Fibroblast of skin of abdomen (primary cell): ENCODE results near the gene FUT8.

Experiments
- DNase-seq: peaks from one replicate; pipeline ENCODE4 v3.0.0-alpha.2; 2013

Gene FUT8

DNA sequence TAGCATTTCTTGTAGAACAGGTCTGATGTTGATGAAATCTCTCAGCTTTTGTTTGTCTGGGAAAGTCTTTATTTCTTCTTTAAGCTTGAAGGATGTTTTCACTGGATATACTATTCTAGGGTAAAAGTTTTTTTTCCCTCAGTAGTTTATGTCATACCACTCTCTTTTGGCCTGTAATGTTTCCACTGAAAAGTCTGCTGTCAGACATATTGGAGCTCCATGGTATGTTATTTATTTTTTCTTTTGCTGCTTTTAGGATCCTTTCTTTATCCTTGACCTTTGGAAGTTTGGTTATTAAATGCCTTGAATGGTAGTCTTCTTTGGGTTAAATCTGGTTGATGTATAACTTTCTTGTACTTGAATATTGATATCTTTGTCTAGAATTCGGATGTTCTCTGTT is 306.1 kb downstream of the FUT8 start:
- DNase-seq: no peak

DNA sequence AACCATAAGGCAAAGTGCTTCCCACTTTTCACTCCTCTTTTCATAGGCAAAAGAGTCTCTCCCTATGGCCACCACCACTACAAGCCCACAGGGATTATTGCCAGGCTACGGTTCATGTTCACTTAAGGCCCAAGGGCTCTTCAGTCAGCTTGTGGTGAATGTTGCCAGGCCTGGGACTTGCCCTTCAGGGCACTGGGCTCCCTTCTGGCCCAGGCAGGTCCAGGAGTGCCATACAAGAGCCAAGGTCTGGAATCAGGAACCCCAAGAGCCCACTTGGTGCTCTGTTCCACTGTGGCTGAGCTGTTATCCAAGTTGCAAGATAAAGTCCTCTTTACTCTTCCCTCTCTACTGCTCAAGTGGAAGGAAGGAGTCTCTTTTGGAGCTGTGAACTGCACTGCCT is 307.6 kb downstream of the FUT8 start:
- DNase-seq: no peak

DNA sequence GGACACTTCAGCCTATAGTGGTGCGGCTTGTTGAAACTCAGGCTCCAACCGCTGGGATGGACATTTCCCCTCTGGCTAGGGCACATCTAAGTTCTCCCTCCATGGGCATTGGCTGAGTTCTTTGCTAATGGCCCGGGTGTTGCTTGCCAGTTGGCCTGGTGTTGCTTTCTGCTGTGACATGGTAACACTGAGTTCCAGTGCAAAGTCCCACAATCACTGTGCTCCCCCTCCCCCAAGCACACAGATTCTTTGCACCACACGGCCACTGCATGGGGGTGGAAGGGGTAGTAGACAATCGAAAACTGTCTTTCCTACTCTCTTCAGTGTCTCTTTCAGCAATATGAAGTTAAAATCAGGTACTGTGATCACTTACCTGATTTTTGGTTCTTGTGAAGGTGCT is 308.2 kb downstream of the FUT8 start:
- DNase-seq: no peak

DNA sequence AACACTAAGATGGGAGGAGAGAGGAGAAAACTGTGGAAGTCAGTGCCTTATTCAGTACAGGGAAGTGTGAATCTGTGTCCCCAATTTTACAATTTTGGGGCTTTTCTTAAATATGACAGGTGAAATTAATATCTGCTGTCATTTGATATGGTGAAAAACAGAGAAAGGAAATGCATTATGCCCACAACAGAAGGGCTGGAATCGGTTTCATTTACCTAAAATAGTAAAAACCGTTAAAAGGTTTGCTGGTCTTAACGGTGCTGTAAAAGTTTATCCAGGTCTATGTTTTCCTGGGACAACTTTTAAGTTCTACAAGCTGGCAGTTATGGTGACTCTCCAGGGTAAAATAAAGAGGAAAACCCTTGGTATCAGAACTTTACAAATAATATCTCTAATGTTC is 310.8 kb downstream of the FUT8 start:
- no peak for DNase-seq

DNA sequence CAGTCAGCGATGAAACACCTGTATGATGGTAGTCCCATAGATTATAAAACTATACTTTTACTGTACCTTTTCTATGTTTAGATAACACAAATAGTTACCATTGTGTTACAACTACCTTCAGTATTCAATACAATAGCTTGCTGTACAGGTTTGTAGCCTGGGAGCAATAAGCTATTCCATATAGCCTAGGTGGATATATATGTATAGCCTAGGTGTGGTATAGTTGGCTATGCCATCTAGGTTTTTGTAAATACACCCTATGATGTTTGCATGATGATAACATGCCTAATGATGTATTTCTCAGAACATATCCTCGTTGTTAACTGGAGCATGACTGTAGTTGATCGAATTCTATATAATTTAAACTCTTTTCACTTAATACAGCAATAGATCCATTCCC is 316.1 kb downstream of the FUT8 start:
- no peak for DNase-seq

DNA sequence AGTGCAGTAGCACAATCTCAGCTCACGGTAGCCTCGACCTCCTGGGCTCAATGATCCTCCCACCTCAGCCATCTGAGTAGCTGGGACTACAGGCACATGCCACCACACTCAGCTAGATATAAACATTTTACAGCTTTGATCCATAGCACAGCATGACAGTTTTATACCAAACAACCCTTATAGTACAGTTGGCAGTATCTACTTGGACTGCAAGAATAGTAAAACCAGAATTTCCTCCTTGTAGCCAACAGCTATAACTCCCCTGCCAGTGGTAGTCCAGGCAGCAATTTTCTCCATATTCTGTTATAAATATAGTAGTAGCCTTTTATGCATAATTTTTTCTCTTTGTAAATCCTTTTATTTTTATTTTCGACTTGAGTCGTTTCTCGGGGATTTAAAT is 317.0 kb downstream of the FUT8 start:
- DNase-seq: no peak

DNA sequence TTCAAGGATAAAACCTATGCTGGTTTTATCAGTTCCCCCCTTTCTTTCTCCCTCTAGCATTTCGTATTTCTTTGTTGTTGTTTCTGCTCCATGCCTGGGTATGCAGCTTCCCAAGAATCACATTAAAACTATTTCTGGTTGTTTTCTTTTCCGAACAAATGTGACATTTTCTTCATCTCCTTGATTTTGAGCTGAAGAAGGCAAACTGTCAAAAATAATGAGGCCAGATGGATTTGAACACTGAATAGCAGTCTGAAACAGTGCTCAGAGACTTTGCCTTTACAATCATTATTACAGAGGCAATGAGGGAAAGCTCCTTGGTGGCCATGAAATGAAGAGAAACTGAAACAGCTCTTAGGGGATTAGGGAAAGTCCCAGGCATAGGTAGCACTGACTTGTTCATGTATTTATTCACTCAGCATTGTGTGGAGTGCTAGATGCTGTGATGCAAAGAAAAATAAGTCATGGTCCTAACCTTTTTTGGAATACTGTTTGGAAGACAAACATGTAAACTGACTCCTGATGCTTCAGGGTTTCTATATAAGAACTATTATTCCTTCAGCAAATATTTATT is 319.5 kb downstream of the FUT8 start:
- no peak for DNase-seq

DNA sequence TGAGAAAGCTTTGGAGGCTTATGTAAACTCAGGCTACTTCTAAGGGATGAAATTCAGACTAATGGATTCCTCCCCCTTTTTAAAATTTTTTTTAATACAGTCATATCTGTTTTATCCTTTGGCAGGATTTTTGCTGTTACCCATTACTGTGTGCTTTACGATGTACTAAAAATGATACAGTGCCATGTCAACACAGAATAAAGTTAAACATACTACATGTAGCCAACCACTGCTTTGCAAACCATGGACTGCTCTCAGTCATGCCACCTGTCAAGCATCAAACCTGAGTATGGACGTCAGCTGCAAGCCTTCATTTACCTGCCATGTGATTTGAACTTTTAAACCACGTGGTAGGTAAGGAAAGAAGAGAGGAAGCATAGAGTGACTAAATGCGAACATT is 325.8 kb downstream of the FUT8 start:
- no peak for DNase-seq

DNA sequence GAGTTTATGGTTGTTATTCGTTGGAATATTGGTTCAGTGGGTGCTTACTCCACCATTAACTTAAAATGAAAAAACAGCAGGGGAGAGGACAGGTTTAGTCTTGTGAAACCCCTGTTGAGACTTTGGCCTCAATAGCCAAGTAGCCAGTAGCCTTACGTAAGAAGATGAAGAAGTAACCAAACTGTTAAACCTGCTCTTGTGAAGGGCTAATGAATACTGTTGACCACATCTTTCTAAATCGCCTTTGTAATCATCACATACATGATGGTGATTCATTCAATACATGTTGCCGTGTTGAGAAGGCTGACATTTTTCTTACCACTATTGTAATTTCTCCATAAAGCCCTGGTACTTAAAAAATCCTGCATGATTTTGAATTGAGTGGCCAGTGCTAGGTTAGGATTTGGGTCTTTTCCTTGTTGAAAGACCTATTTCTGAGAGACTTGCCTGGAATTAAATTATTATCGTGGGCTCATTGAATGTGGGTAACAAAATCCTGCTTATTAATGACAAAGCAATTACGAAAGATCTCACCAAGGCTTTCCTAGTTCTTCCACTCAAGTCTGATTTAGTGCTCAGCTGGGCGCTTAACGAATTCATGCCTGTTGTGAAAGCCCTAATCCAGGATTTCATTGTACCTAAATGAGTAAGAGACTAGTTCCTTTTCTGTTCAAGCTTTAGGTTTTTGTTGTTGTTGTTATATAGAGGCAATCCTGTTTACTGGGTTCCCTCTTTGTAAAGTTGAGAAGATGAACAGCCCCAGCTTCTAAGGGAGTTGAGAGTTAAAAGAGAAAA is 333.1 kb downstream of the FUT8 start:
- no peak for DNase-seq

DNA sequence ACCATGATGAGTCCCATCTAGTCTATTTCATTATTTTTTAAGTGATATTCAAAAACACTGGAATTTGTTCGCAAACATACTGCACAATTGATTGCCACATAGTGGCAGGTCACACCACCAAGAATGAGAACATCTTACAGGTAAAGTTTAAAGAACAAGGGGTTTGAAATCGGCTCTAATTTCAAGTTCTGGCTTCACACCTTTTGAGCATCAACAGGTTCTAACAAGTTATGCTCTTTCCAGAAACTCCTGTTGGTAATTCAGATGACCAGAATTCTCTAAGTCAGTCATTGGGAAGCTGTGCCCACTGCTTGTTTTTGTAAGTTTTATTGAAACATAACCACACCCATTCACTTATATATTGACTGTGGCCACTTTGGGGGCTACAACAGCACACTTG is 336.3 kb downstream of the FUT8 start:
- no peak for DNase-seq

DNA sequence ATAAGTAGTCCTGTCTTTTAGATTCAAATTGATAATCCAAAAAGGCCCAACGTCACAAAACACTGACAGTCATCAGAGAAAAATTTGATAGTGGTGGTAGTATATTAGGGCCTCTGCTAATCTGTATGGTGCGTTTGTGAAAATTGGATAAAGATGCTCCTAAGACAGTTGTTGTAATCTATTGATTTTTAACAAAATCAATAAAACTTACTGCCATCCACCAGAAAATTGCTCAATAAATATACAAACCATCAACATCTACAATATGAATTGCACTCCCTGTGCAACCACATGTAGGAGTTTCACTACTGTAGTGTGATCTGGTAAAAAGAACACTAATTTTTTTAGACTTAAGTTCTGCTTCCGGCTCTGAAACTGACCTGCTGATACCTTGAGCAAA is 336.8 kb downstream of the FUT8 start:
- no peak for DNase-seq

DNA sequence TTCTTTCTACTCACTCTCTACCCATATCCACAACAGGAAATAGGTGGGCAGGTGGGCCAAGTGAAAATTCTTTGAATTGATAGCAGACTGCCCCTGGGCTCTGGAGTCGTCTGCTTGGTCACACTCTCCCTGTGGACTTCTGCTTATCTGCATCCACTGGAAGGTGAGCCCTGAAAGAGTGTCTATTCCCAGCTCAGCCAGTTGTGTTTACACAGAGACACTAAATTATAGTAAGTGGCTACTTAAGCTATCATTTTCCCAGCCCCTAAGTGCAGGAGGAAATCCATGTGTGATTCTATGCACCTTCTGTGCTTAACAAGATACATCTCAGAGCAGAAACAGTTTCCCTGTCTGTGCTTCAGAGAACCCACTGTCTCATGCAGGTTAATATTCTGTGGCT is 338.4 kb downstream of the FUT8 start:
- no peak for DNase-seq

DNA sequence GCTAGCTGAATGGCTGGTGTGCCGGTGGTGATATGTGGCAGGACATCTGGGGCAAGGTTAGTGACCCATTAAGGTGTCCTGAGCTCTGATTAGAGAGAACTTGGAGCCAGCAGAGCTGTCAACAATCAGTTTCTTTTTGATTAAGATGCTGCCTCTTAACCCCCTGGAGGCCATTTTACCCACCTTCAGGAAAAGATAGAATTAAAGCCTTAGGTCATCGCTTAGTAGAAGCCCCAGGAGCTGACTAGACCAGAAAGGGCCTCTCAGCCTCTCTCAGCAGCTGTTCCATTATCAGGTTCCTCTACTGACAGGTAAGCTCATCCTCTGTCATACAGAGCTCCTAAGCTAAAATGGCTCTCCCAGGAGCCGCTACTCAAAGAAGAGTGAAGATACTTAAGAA is 339.0 kb downstream of the FUT8 start:
- DNase-seq: no peak

DNA sequence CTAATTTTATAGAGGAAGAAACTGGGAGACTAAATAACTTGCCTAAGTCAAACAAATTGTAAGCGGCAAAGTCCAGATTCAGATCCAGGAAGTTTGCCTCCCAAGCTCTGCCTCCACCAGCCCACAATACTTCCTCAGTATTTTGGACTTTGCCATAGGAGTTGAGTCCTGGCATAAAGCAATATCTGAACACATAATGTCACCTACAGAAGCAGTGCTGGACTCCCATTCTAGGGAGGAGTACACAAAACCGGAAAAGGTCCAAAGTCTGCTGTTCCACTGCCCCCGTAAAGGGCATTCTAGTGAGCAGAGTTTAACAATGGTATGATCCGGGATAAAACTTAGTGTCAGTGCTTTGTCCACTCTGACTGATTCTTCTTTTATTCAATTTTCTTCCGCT is 340.5 kb downstream of the FUT8 start:
- no peak for DNase-seq

DNA sequence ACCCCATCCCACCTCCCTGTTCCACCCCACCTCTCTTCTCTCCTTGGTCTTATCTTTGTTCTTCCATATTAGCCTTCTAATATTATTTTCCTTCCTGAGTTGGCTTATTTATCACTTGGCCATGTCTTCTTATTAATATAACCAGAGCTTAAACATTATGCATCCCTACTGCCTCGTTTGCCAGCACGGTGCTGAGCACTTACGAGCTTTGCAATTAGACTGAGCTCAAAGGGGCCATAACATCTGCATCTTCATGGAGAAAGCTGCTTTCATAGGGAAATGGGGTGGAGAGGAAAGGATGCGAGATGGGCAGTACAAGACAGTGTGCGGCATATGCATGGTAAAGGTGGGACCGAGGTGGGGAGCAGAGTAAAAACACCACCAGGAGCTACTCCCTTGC is 342.8 kb downstream of the FUT8 start:
- no peak for DNase-seq

DNA sequence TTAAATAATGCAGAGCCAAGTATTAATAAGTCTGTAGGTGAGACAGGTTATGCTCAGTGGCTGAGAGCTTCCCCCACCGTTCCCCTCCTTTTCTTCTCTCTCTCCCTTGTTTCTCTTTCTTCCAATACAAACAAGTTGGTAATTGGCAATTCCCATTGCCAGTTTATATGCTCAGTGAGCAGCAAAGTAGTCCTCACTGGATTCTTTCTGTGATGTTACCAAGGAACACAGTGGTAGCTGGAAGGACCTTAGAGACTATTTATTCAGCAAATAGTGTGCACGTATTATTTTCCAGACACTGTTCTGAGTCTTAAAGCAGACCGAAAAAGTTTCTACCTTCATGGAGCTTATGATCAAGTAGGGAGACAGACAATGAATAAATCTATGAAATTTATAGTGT is 344.4 kb downstream of the FUT8 start:
- no peak for DNase-seq

DNA sequence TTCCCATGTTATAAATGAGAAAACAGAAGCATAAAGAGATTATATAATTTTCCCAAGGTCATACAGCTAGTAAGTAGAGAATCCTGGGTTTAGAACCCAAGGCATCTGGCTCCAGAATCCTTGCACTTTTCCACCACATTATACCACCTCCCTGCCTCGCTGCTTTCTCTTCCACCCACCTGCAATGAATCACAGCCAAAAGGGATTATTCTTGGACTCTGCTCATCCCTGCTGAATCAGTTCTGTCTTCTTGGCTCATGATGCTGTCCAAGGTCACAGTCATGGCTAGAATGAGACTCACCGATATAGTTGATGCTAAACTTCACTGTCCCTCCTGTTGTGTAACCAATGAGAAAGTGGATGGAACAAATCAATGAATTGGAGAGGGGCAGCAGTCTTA is 356.6 kb downstream of the FUT8 start:
- DNase-seq: no peak

DNA sequence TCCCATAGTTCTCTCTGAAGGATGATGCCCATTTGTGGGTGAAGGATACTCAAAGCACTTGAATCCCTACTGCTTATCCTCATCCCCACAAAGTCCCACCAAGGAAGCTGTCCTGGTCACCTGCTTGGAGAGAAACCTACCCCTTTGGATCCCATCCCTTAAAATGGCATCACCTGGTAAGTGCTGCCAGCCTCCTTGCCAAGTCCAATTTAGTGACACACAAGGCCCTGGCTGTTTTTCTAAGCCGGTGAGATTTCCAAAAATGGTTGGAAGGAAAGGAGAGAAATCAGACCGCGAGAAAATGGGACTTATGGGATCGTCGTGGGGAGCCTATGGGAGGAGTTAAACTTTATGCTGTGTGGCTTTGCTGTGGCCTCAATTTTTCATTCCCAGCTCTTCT is 358.2 kb downstream of the FUT8 start:
- DNase-seq: no peak

DNA sequence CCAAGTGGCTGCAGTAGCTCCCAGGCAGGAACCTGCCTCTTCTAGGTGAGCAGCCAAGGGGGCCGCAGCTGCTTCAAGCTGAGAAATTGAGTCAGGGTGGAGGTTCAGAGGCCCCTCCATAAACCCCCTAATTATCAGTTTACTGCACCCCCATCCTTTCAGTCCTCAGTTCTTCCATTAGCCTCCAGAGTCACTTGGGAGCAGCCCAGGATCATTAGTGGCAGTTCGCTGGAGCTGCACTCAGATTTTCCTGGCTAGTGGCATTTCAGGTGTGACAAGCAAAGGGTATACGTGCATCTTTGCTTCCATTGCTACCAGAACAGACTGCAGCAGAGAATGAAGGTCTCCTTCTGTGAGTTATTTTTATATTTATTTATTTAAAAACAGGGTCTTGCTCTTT is 358.7 kb downstream of the FUT8 start:
- DNase-seq: no peak

DNA sequence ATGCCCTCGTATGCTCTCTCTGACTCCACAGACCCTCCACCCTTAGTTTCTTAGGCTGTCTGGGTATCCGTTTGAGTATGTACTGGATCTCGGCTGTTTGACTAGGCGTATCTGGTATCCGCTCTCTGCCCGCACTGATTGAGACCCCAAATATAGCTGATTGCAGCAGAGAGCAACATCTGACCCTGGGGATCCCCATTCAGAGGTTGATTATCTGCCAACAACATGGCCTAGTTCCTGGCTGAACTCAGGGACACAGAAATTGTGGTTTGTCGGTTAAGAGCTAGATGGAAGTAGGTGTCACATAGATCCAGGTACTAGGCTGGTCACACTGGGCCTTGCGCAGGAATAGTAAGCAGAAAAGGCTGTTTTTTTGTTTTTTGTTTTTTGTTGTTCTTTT is 359.9 kb downstream of the FUT8 start:
- no peak for DNase-seq

DNA sequence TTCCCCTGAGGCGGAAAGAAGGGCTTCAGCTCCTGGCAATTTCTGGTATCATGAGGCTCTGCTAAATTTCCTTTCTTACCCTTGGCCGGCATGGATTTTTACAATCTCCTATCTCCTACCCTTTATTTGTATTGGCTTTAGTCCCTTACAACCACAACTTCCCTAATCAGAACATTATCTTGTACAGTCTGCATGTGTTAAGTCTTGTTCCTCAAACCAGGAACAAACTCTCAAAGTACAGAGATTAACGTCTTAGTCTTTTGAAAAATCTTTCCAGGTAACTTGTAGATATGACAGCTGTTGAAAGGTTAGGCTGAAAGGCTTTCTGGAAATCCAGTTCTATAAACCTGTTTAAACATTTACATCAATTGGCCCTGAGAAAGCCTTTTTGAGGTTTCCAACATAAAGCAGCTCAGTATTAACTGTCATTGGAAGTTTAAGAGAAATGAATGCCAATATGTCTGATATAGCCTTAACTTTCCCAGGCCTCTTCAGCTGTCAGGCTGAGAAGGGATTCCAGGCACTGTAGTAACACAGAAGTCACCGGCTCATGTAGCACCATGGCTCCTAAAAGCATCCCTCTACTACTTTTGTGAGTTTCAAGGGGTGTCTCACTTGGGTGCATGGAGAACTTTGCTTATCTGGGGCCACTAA is 360.5 kb downstream of the FUT8 start:
- no peak for DNase-seq

DNA sequence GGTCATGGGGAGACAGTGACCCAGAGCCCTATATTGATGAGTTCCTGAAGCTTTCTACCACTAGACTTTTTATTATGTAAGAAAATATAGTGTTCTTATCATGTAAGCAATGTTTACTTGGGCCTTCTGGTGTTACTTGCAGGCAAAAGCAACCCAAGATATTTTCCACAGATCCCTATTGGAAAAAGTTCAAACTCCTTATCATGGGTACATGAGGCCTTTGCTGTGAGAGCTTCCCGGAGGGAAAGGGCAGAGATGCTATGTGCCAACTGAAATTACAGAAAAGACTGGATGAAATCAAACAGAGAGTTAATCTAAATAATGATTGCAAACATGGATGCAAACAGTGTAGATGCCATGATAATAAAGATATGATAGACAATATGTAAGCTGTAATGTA is 361.5 kb downstream of the FUT8 start:
- DNase-seq: no peak

DNA sequence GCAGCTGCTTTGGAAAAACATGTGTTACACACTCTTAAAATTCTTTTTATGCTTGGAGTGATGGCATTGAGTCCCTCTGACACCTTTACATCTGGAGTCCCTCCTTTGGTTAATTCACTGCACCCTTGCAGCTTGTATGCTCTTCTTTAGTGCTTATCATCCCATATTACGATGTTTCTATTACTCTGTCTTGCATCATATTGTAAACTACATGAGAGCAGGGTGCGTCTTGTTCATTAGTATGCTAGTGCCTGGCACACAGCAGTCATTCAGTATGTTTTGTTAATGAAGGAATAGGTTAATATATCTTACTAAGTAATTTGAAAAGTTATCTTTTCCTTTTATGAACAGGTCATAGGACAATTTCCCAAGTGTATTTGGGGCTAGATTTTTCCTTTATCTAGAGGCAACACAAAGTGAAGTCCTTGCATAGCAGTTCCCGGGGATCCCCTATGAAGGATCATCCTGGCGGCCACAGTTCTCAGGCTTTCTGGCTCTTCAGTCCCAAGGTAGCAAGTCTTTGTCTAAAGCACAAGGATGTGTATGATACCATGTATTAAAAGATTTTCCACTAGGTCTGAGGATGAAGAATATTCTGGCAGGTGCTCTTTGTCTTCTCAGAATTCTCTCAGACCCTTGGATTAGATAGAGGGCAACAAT is 363.8 kb downstream of the FUT8 start:
- no peak for DNase-seq

DNA sequence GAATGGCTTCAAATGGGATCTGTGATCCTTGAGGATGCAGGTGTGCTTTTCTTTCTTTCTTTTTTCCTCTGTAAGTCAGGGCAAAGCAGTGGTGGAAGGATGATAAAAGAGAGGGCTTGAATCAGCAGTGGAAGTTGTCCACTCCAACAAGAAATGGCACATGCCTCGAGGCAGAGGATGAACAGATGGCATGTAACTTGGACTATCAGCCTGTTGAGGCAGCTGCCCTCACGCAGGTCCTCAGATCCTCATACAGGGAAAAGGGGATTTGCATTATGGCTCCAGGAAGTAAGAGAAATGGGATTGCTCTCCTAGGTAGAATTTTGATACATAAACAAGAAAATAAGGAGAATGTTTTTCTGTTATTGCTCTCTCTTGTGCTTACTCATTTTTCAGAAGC is 368.0 kb downstream of the FUT8 start:
- no peak for DNase-seq
